Skeletal muscle tissue (tissue), 4 donors: Measurements from ENCODE around the gene CUTA. TPM values are rescaled to one million over a fixed set of nuclear protein-coding genes. Genes with fewer than 3 reads are reported as not detected.

Experiments
- H3K27ac ChIP-seq: one replicate; pipeline ENCODE4 v1.7.0; 2013; ENCODE audit warnings: mild to moderate bottlenecking, low read depth, low read length, inconsistent platforms
- H3K27me3 ChIP-seq, 3 donors: one replicate each; pipeline ENCODE4 v1.7.0; 2013; ENCODE audit warnings: low read length in 3 of 3; ENCODE audit not compliant: control insufficient read depth in 3 of 3, insufficient read depth in 3 of 3
- H3K36me3 ChIP-seq, 3 donors: one replicate each; pipeline ENCODE4 v1.7.0; 2013; ENCODE audit warnings: low read length in 3 of 3; ENCODE audit not compliant: control insufficient read depth in 3 of 3, insufficient read depth in 3 of 3
- H3K4me1 ChIP-seq, 3 donors: one replicate each; pipeline ENCODE4 v1.7.0; 2013; ENCODE audit warnings: low read length in 3 of 3, mild to moderate bottlenecking in 3 of 3; ENCODE audit not compliant: control insufficient read depth in 3 of 3, insufficient read depth in 3 of 3
- H3K4me3 ChIP-seq, 3 donors: one replicate each; pipeline ENCODE4 v1.7.0; 2013; ENCODE audit warnings: low read length in 3 of 3
- H3K9ac ChIP-seq, 3 donors: one replicate each; pipeline ENCODE4 v1.7.0; 2013; ENCODE audit warnings: low read length in 3 of 3, mild to moderate bottlenecking in 3 of 3, moderate library complexity in 2 of 3, low read depth in 1 of 3
- H3K9me3 ChIP-seq, 3 donors: one replicate each; pipeline ENCODE4 v1.7.0; 2013; ENCODE audit warnings: low read length in 3 of 3; ENCODE audit not compliant: control insufficient read depth in 3 of 3
- total RNA-seq: library from RNA; depleted of rRNA; stranded (reverse); fragments of >200 nt; gene quantifications from one replicate; pipeline ENCODE4 v1.2.3, GENCODE V29; 2014
- donor health status: Osteomylitis.

Gene CUTA
- total RNA-seq, 1 donor from 2014 or later, result 73.1 TPM

DNA sequence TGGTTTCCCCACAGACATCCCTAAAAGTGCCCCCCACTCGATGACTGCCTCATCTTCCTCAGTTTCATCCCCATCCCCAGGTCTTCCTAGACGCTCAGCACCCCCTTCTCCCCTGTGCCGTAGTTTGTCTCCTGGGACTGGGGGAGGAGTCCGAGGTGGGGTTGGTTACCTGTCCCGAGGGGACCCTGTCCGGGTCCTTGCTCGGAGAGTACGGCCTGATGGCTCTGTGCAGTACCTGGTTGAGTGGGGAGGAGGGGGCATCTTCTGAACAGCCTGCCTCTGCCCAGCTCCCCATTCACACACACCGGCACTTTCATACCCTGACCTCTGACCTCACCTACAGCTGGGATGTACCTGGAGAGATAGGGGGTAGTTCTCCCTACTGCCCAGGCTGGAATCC, 2.1 kb downstream of the CUTA start:
- H3K36me3 ChIP-seq, result peaks cover 39 to 45% (median 41%) of the 10 kb centered on the region in 3 donors
- no peaks in the 10 kb centered on the region for H3K27me3 ChIP-seq
- H3K27ac ChIP-seq, result no peak overlapping the region
- H3K9ac ChIP-seq, result no peak overlapping the region
- H3K9me3 ChIP-seq, result no peaks in the 10 kb centered on the region
- H3K4me1 ChIP-seq, result peaks cover 35 to 53% (median 46%) of the 10 kb centered on the region in 3 donors
- no peak overlapping the region for H3K4me3 ChIP-seq

DNA sequence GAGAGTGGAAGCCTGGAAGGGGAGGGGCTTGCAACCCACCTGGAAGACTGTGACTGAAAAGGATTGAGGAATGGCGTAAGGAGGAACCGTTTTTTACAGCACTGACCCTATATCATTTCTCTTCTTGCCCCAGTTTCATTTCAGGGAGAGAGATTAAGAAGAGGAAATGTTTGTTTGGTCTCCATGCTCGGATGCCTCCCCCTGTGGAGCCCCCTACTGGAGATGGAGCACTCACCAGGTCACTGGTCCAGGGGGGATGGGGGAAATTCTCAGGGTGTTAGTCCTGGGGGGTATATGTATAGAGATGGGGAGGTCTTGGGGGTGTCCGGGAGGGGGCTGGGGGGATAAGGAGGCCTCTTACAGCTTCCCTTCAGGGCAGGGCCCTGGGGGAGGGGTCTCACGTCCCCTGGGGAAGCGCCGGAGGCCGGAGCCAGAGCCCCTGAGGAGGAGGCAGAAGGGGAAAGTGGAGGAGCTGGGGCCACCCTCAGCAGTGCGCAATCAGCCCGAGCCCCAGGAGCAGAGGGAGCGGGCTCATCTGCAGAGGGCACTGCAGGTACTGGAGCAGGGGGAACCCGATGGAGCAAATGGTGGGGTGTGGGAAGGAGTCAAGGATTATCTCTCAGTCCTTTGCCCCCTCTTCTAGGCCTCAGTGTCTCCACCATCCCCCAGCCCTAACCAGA, 3.2 kb downstream of the CUTA start:
- Histone ChIP-seq H3K9ac (no peak overlapping the region), H3K36me3 (peaks cover 39 to 45% (median 41%) of the 10 kb centered on the region in 3 donors), H3K27me3 (no peaks in the 10 kb centered on the region), H3K4me1 (peaks cover 37 to 56% (median 48%) of the 10 kb centered on the region in 3 donors), H3K27ac (no peak overlapping the region), H3K4me3 (no peak overlapping the region), H3K9me3 (no peaks in the 10 kb centered on the region)

DNA sequence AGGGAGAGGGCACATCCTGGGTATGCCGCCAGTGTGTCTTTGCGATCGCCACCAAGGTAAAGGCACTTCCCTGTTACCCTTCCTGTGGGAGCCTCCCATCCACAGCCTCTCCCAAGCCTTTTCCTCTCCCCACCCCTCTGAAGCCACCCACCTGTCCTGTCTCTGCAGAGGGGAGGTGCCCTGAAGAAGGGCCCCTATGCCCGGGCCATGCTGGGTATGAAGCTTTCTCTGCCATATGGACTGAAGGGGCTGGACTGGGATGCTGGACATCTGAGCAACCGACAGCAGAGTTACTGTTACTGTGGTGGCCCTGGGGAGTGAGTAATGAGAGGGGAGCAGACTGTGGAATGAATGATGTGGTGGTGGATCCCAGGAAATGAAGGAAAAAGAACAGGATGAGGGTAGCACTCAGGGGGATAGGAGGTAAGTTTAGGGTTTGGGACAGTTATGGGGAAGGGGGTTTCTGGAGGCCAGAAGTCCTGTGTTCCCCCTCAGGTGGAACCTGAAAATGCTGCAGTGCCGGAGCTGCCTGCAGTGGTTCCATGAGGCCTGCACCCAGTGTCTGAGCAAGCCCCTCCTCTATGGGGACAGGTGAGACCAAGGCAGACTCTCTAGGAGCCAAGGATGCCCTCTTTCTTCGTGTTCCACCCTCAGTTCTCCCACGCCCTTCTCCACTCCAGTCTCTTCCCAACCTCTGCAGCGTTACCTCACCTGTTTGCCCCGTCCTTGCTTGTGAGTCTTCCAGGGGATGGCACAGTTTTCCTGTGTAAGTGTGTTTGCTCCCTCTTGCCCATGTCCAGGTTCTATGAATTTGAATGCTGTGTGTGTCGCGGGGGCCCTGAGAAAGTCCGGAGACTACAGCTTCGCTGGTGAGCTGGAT, 4.4 kb downstream of the CUTA start:
- Histone ChIP-seq H3K9ac (no peak overlapping the region), H3K27ac (no peak overlapping the region), H3K4me1 (peaks cover 35 to 54% (median 42%) of the 10 kb centered on the region in 3 donors), H3K9me3 (no peaks in the 10 kb centered on the region), H3K27me3 (no peaks in the 10 kb centered on the region), H3K36me3 (peaks cover 39 to 45% (median 41%) of the 10 kb centered on the region in 3 donors), H3K4me3 (no peak overlapping the region)

DNA sequence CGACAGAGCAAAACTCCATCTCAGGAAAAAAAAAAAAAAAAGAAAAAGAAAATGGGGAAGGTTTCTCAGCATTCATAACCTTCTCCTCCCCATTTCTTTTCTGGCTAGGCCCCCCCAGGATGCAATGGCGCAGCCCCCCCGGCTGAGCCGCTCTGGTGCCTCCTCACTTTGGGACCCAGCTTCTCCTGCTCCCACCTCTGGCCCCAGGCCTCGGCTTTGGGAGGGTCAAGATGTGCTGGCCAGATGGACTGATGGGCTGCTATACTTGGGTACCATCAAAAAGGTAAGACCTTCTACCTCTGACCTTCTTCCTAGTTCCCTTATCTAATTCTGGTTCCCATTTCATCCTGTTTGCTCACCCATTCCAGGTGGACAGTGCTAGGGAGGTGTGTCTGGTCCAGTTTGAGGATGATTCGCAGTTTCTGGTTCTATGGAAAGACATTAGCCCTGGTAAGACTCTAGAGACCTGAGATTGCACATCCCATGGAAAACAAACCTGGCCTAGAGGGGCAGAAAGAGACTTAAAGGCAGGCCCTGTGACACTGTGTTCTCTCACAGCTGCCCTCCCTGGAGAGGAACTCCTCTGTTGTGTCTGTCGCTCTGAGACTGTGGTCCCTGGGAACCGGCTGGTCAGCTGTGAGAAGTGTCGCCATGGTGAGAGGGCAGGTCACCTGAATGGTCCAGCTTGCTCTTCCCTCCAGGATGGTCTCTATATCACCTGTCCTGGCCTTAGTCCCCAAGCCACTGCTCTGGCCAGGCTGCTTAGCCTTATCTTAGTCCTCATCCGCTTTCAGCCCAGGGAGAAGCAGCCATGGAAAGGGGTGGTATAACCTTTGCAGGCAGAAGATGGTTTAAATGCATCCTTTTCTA, 5.5 kb downstream of the CUTA start:
- peaks cover 29 to 47% (median 34%) of the 10 kb centered on the region in 3 donors for H3K4me1 ChIP-seq
- peak overlapping the region in 1 of 3 donors; percentile 78 for H3K9ac ChIP-seq
- no peaks in the 10 kb centered on the region for H3K9me3 ChIP-seq
- H3K27ac ChIP-seq, result peak overlapping the region; percentile 94
- H3K27me3 ChIP-seq, result no peaks in the 10 kb centered on the region
- H3K36me3 ChIP-seq, result peaks cover 39 to 45% (median 41%) of the 10 kb centered on the region in 3 donors
- peak overlapping the region in 2 of 3 donors; percentile 1 to 38 for H3K4me3 ChIP-seq

DNA sequence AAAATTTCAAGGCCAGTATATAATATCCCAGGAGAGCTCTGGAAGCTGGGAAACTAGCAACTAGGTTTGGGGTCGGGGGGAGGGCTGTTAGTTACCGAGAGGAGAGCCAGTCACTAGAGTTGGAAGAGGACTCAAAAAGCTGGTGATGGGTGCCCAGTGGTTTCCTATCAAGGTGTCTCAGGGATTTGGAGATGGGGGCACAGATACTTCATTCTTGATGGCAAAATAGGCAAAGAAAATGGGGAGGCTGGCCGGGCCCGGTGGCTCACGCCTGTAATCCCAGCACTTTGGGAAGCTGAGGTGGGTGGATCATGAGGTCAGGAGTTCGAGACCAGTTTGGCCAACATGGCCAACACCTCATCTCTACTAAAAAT, 6.3 kb downstream of the CUTA start:
- Histone ChIP-seq H3K27ac (peak overlapping the region; percentile 94), H3K9me3 (no peaks in the 10 kb centered on the region), H3K4me1 (peaks cover 22 to 39% (median 27%) of the 10 kb centered on the region in 3 donors), H3K9ac (peak overlapping the region; percentile 78 to 88 (median 84)), H3K4me3 (peak overlapping the region; percentile 76 to 89 (median 82)), H3K27me3 (no peaks in the 10 kb centered on the region), H3K36me3 (peaks cover 36 to 42% (median 41%) of the 10 kb centered on the region in 3 donors)

DNA sequence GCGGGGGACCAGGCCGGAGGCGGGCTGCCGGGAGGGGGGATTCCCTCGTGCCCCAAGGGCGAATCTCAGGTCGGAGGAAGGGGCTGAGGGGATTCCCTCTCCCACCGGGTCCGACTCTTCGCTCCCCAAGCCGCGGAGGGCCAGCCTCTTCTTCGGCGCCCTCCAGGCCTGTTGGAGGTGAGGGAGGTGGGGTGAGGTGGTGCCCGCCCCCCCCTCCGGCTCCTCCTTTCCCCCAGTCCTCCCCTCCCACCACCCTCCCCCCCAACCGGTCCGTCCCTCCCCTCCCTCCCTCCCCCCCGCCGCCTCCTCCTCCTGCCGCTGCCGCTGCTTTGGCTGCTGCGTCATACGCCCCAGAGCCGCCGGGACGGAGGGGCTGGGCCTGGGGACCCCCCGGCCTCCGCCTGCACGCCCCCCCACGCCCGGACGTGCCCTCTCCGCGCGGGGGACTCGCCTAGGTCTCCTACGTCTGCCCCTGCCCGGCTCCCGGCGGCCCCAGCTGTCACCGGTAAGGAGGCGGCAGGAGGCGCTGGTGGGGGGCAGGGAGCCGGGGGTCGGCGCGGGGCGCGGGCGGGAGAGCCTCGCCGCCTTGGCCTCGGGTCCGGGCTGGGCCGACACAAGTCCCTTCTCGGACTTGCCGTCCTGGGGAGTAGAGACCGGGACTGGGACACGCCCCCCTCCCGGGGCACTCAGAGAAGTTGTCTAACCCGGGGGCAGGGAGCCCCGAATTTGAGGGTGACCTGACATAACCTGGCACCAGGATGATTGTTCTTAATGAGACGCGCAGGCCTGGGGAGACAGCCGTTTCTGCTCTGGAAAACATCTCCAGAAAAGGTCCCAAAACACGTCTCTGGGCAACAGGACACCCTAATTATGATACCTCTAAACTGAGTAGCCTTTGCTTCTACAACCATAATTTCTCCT, 6.9 kb downstream of the CUTA start, which contains the start of gene PHF1:
Gene PHF1, plus strand, starts transcription at position 304 of the 921 bp plus-strand sequence. CDS start 1,250 bp downstream, outside the sequence.
- Histone ChIP-seq H3K27me3 (no peaks in the 10 kb centered on the region), H3K9me3 (no peaks in the 10 kb centered on the region), H3K36me3 (peaks cover 32 to 37% (median 36%) of the 10 kb centered on the region in 3 donors), H3K4me1 (peaks cover 17 to 35% (median 22%) of the 10 kb centered on the region in 3 donors), H3K9ac (peak within 1 kb of the TSS; percentile 82 to 88 (median 84)), H3K4me3 (peak within 1 kb of the TSS; percentile 84 to 89 (median 87)), H3K27ac (peak within 1 kb of the TSS; percentile 94)

DNA sequence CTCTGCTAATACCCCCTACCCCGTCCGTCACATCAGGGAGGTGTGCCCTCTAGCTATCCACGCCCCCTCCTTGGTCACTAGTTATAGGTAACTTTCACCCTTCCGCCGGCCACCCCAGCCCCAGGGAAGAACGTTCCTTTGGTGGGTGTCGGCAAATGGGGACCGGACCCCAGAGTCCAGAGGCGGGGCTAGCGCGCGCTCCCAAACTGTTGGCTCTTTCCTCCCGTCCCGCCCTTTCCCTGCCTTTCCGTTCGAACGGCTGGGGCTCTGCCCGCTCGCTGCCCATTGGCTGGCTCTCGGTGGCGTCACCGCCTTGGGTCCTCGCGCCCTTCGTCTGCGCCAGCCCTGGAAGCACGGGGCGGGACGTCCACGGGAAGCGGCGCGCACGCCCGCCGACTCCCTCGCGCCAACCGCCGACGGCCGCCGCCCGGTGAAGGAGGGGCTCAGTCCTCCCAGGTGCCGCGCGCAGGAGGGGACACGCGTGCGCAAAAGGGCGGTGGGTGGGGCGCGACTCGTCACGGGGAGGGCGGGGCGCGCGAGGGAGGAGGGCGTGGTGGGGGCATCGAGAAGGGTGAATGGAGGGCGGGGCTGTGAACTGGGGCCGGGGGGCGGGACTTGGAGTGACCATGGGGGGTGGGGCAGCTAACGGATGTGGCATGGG, 7.7 kb downstream of the CUTA start:
- Histone ChIP-seq H3K4me3 (peak overlapping the region; percentile 67 to 87 (median 84)), H3K9ac (peak overlapping the region; percentile 63 to 87 (median 82))

DNA sequence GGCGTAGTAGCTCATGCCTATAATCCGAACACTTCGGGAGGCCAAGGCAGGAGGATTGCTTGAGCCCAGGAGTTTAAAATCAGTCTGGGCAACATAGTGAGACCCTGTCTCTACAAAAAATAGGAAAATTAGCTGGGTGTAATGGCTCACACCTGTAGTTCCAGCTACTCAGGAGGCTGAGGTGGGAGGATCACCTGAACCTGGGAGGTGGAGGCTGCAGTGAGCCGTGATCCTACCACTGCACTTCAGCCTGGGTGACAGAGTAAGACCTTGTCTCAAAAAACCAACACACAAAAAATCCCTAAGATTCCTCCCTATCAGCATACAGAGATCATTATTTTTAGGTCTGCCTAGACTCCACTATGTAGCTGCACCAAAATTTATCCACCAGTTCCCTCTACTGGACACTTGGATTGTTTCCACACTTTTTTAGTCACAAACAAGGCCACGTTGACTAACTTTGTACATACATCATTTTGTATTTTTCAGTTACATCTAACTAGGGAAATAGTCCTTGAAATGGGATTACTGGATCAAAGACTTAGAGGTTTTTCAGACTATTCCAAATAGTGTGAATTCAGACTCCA, 10.7 kb downstream of the CUTA start:
- H3K27me3 ChIP-seq, result no peaks in the 10 kb centered on the region
- peaks cover 0 to 2% (median under 1%) of the 10 kb centered on the region in 3 donors for H3K36me3 ChIP-seq
- H3K27ac ChIP-seq, result no peak overlapping the region
- H3K9ac ChIP-seq, result no peak overlapping the region
- no peaks in the 10 kb centered on the region for H3K9me3 ChIP-seq
- H3K4me1 ChIP-seq, result peaks cover 11 to 17% (median 14%) of the 10 kb centered on the region in 3 donors
- H3K4me3 ChIP-seq, result no peak overlapping the region

More for the DNA sequence above, 7.7 kb downstream of the CUTA start:
- peak overlapping the region; percentile 94 for H3K27ac ChIP-seq
- H3K9me3 ChIP-seq, result no peaks in the 10 kb centered on the region
- H3K4me1 ChIP-seq, result peaks cover 14 to 28% (median 18%) of the 10 kb centered on the region in 3 donors
- H3K36me3 ChIP-seq, result peaks cover 26 to 29% (median 28%) of the 10 kb centered on the region in 3 donors
- H3K27me3 ChIP-seq, result no peaks in the 10 kb centered on the region
